ENCODE measurements around the gene NRAS.

The NRAS gene

DNA sequence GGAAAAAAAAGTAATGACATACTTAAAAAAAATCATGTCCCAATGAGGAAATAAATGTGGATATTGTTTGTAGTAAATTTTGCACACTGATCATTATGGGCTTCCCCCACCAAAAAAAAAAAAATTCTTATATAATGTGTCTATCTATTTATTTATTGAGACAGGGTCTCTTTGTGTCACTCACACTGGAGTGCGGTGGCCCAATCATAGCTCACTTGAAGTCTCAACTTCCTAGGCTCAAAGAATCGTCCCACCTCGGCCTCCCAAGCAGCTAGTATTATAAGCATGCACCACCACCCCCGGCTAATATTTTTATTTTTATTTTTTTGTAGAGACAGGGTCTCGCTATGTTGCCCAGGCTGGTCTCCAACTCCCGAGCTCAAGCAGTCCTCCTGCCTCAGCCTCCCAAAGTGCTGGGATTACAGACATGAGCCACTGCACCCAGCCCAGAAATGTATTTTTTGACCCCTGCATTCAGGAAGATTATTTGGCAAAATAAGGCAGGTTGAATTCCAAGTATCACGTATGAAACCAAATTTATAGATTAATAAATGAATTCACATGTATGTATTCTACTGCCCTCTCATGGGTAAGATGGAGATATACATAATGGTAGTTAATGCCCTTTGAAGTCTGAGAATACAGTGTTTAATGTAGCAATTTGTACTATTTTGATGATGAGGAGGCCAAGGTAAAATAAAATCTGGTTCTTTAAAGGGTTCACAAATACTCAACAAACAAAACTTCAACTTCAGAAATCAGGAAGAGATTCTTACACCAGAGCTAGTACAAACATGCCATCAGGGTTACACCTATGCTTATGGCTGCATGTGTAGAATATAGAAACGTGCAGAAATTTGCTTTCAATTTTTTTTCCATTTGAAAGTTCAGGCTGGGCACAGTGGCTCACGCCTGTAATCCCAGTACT, 45.3 kb downstream of the NRAS start:
- DNase-seq = peak; percentile 18

DNA sequence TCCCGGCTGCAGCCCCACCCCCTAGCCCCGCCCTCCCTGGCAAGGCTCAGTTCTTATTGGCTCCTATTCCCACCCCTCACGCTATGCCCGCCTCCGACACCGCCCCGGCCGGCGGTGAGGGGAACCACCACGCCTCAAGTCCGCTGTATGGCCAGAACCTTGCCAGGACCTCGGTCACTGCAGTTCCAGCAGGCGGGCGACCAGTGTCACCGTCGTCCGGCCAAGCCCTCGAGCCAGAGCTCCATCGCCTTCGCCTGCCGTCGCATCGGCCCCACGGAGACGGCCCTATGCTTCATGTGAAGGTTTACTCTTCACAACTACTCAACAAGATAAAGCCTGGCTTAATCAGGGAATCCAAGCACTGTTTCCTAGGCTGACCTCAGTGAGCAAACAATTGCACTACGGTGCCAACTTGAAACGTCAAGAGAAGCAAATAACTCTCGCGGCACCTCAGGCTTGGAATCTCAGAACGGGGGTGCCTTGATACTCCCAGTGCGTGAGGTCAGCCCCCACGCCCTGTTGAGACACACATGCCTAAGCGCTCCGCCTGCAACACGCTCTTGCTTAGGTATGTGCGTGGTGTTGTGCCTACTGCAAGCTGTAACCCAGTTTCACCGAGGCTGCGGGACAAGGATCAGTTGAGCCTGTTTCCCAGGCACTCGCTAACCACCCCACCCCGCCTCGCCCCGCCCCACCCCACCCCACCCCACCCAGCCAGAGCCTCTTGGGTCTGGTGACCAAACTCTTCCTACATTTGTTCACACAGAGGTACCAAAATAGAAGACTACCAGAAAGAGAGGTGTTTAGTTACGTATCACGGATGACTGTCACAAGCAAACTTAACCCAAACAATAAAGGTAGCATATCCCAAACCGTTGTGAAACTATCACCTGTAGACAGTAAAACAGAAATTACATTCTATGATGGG, 46.2 kb downstream of the NRAS start:
- DNase-seq = peak; percentile 62

DNA sequence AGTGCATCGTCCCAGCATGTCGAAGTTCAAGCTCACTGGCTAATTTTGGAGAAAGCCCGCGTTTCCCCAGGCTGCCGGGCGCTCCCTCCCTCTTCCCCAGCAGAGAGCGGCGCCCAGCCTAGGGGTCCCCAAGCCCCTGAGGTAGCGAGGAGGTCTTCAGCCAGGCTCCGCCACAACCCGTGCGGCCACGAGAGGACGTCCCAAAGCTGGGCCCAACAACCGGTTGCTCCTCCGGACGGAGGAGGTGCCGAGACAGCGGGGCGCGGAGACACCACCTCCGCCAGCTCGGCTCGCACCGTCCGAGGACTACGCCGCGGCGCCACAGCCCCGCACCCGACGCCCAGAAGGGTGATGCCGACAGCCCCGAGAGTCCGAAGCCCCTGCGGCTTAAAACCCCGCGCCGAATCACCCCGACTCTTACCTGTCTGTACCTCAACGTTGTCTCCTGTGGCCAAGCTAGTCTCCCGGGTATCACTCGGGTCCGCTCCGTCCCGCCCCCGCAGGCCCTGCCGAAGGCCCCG, 46.9 kb downstream of the NRAS start, which contains the start of gene DENND2C:
DENND2C (minus strand) TSS at position 488 of the 521 bp plus-strand sequence. CDS start 44,065 bp downstream, outside the sequence.
- no peak for DNase-seq

DNA sequence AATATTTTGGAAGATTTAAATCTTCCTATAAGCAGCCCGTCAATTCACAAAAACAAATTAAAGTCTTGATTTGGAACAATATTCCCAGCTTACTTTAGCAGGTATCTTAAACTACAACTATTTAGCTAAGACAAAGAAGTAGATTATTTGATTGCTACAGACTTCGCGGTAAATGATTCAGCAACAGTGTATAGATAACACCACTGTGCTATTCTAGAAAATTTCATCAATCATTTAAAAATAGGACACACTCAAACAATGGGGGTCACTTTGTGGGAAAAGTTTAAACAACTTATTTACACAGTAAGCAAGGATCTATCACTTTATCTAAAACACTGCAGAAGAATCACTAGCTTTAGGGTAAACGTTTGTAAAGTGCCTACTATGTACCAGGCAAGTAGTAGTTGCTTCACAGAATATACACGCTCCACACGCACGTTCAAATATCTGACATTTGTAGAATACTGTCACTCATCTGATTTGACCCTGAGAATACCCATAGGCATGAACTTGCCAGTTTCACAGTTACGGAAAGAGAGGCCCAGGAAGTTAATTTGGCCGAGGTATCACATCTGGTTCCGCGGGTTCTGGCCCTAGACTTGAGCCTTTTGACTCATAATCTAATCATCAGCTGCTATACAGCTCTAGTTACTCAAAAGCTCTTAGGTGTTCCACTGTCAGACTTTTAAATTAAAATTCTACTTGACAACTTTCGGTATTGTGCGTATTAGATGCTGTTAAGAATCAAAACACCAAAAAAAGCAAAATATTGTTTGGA, 47.6 kb downstream of the NRAS start:
- DNase-seq = no peak

DNA sequence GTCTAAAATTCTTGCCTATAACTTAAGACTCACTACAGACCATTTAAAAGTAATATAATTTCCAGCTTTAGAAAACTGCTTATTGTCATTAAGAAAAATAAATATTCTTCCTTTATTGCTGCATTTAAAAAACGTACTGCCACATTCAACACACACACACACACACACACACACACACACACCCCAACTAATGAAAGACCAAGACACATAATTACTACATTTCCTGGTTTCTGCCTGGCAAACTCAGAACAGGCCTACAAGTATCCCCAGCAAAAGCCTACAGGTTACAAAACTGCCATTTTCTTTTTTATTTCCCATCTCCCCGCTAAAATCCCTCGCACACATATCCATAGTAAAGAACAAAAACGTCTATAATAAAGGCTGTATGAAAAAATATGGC, 48.2 kb downstream of the NRAS start:
- DNase-seq = no peak

DNA sequence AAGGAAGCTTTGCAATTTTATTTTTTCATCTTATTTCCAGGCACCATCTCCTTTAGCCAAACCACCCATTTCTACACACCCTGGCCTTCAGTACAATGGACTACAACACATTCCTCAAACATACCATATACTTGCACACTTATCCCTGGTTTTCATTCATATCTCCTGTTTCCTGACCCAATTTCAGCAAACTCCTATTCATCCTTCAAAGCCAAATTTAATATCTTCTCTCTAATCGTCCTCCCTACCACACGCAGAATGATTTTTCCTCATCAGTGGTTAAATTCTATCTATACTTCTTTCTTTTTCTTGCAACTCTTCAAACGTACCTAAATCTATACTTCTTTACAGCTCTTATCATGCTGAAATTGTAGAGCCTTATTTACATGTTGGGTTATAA, 49.6 kb downstream of the NRAS start:
- no peak for DNase-seq

DNA sequence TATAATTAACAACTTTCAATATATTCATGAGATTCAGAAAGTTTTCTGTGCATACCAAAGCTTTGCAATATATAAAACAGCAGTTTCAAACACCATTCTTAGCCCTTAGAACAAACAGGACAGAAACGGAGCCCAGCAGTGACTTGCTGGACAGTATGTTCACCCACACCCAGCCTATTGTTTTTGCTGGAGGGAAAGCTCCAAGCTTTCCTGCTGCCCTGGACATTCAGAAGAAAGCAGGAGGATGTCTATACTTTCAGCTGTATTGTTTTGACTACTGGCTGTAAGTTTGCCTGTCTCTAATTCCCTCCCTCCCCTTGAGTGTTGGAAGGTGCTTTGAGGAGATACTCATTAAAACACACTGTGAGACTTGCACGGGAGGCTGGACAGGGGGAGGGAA, 56.3 kb downstream of the NRAS start:
- DNase-seq = no peak

Data from NCI-H1694 (cell line).